Measurements from ENCODE around the gene SLC2A5.
A peak's percentile ranks its signal among the peaks of the same experiment; 100 is the strongest.
"Not testable (repeated sequence)": the region's sequence is repeated elsewhere in the genome, so short reads cannot be mapped to it uniquely, and the experiment has no call there.

Gene SLC2A5

DNA sequence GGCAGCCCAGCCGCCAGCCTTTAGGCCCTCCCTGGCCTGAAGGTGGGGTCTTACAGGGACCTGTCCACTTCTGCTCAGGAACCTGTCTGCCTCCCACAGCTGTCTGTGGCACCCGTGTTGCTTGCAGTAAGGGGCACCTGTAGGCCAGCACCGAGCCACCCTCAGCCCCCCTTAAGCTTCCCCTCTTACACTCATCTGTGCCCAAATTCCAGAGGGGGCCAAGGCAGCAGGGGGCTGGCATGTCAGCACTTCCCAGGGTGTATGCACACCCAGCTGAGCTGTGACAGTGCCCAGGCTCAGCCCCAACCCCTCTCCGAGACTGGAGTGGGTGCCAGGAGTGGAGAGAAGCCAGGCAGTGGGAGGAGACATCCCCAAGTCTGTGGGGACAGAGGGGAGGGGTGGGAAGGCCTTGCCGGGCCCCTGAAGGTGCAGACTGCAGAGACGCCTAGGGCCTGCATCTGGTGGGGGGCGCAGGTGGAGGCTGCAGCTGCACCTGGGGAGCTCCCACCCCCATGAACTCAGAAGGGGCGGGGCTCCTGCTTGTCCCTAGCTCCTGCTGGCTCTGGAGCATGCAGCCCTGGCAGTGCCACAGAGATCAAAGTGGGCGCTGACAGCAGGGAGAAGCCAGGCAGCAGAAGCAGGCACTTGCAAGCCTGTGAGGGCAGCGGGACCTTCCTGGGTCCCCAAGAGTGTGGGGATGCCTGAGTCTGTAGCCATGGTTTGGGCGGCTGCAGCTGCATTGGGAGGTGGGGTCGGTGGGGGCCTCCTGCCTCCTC, 37.8 kb downstream of the SLC2A5 start:
- no peak for DNase-seq

GRCh38 chr1:9031077-9031476, 38.4 kb downstream of the SLC2A5 start:
- not testable (repeated sequence) for DNase-seq

GRCh38 chr1:9028921-9029705, 40.3 kb downstream of the SLC2A5 start:
- DNase-seq: no peak

DNA sequence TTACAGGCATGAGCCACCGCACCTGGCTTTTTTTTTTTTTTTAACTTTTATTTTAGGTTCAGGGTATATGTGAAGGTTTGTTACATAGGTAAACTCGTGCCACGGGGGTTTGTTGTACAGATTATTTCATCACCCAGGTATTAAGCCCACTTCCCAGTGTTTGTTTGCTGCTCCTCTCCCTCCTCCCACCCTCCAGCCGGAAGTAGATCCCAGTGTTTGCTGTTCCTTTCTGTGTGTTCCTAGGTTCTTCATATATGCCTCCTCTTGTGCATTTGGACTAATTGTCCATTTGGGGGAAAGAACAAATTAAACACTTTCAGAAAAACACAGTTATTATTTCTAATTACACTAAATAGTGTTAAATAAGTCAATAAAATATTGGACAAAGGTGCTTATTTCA, 42.1 kb downstream of the SLC2A5 start:
- peak; percentile 17 for DNase-seq

GRCh38 chr1:9025449-9025848, 44.0 kb downstream of the SLC2A5 start:
- DNase-seq: peak; percentile 13

DNA sequence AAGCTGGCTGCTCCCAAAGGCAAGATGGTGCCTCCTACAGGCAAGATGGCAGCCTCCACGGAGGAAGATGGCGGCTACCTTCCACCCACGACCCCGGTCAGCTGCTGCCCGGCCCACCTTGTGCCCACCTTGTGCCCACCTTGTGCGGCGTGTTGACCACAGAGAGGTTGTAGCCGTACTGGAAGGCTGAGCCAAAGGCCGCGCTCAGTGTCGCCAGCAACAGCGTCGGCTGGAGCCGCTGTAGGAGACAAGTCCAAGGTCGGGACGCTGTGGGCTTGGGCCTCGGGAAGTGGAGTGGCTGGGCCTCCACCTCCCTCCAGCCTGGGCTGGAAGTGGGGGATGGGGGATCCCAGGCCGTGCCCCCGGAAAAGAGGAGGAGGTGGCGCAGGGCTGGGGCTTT, 44.6 kb downstream of the SLC2A5 start:
- DNase-seq: no peak

DNA sequence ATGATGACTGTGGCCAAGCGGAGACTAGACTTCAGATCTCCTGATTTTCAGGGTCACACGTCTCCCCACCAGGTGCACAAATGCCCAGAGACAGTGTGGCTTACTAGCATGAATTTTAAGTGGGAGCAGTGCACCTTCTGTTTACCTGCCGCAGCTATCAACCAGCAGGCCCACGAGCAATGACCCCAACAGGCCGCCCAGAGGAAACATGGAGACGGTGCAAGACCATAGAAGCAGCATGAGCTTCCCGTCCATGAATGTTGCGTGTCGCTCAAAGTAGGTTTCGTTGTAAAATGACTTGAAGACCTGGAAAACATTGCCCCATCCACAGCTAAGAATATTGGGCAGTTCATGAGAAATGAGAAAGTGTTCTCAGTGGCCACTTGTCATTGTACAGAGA, 46.7 kb downstream of the SLC2A5 start:
- no peak for DNase-seq

DNA sequence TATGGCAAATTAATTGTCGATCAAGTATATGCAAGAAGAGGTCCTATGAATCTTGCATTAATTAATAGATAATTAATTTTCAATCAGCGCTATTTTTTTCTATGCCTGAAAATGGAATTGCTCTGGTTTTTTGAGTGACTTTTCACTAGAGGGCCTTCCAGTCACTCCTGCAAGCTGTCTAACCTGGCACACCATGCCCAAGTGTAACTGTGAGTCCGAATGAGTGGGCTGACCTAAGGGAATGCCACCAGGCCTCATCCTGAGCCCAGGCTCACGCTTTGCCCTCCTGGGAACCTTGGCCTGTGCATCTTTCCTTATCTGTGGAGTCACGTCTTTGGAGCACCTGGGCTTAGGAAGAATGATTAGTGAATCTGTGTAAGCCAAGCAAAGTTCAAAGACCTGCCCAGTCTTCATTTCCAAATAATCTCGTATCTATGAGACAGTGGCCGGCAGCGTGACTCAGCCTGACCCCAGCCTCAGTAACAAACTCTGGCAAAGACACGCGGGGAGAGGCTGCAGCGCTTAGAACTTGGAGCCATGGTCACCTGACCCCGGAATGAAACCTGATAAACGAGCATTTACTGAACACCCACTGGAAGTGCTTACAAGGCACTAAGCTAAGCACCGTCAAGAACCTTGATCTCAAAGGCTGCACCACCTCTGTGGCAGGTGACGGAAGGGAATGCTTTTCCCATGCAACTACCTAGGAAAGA, 47.3 kb downstream of the SLC2A5 start:
- peak; percentile 5 for DNase-seq

GRCh38 chr1:9020305-9020704, 49.1 kb downstream of the SLC2A5 start:
- no peak for DNase-seq

- DNase-seq: no peak
These were observed 49.5 kb downstream of the SLC2A5 start for GRCh38 chr1:9019896-9020295.

GRCh38 chr1:9018333-9018732, 51.1 kb downstream of the SLC2A5 start:
- no peak for DNase-seq

DNA sequence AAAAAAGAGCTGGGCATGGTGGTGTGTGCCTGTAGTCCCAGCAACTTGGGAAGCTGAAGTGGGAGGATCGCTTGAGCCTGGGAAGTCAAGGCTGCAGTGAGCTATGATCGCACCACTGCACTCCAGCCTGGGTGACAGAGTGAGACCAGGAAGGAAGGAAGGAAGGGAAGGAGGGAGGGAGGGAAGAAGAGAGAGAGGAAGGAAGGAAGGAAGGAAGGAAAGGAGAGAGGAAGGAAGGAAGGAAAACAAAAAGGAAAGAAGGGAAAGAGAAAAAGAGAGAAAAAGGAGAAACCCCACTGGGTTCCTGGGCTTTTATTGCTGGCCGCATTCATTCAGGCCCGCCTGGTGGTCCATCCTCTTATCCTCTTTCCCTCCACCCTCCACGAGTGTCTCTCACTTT, 53.0 kb downstream of the SLC2A5 start:
- DNase-seq: no peak

- DNase-seq: no peak
These were observed 54.7 kb downstream of the SLC2A5 start for GRCh38 chr1:9014475-9015375.

- DNase-seq: no peak
These were observed 55.6 kb downstream of the SLC2A5 start for GRCh38 chr1:9013819-9014218.

DNA sequence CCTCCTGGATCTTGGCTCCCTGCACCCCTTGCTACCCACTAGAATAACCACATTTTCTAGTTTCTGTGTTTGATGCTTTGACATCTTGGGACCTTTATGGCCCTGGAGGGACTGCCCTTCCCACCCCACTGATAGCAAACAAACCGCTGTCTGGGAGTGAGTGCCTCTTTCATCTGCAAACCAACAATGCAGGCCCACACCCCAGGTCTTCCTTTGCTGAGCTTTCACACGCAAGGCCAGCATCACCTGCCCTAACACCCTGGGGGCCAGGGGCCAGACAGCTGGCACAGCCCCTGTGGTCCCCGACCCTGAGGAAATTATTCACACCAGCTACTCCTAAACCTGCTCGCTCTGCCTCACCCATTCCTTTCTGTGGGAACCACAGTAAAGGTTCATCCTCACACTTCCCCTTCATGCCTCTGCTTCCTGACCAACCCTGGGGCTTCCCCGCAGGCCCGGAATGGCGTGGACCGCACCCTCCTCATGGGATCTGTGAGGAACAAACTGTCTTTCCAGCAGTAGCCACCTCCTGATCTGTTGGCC, 58.6 kb downstream of the SLC2A5 start:
- no peak for DNase-seq

DNA sequence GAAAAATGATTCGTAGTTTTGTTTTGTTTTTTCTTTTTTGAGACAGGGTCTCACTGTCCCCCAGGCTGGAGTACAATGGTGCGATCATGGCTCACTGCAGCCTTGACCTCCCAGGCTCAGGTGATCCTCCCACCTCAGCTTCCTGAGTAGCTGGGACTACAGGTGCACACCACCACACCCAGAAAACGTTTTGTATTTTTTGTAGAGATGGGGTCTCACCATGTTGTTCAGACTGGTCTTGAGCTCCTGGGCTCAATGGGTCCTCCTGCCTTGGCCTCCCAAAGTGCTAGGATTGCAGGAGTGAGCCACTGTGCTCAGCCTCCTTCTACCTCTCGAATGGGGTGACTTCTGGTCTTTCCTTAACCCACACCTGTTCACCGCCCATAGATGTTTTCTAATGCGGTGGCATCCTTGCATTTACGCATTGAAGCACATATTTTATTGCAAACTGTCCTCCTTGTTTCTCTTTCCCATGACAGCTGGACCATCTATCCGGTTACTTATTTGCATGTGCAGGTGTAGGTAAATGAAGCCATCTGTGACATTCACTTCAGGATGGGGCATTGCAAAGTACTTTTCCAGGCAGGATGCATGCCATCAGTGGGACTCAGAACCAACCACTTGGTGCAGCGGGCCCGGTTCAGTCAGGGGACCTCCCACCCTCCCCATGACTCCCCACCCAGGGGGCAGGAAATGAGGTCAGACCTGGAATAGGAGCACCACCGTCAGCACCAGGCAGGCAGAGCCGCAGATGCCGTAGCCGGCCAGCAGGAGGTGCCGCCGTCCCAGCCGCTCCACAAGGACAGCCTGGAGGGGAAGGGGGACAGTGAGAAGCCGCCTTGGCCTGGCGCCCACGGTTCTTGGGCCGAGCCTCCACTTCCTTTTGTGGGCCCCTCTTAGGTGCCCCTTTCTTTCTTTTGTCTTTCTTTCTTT, 59.7 kb downstream of the SLC2A5 start:
- DNase-seq: peak; percentile 7

DNA sequence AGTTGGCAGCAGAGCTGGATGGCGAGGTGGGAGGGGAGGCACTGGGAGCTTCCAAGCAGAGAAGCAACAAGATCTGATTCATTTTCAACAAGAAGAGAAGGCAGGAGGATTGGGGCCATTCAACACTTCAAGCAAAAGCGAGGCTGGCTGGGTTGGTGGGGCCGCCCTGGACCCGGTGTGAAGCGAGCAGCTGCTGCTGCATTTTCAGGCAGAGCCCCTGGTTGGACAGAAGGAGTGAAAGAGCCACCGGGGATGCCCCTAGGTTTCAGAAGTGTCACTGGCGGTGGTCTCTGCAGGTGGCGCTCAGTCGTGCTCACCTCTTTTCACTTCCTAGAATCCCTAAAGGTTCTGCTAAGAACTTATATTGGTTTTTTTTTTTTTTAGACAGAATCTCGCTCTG, 61.2 kb downstream of the SLC2A5 start:
- no peak for DNase-seq

GRCh38 chr1:9006956-9007615, 62.3 kb downstream of the SLC2A5 start:
- no peak for DNase-seq

- no peak for DNase-seq
These were observed 64.1 kb downstream of the SLC2A5 start for GRCh38 chr1:9005395-9005708.

GRCh38 chr1:9004700-9005394, 64.6 kb downstream of the SLC2A5 start:
- DNase-seq: peak; percentile 22
